GM12878 (cell line): ENCODE measurements around the gene BAK1. TPM values are rescaled to one million over a fixed set of nuclear protein-coding genes. Genes with fewer than 3 reads are reported as not detected.

Source experiments
- ATF3 ChIP-seq: IDR thresholded peaks from 2 replicates; pipeline ENCODE4 v1.6.1; 2011; ENCODE audit warnings: low read depth, mild to moderate bottlenecking, low read length, moderate library complexity, borderline replicate concordance; ENCODE audit errors: extremely low read depth
- BHLHE40 ChIP-seq, 2 experiments: fragments of 450-650 bp in 1 of 2; IDR thresholded peaks; 2 replicates each; pipeline ENCODE4 v1.6.1; 2011 to 2017; ENCODE audit warnings: low read depth in 2 of 2, borderline replicate concordance in 1 of 2, improper control_type of control experiment in 1 of 2, low read length in 1 of 2, mild to moderate bottlenecking in 1 of 2
- CBX5 ChIP-seq: sonication (generic); IDR thresholded peaks from 2 replicates; pipeline ENCODE4 v1.6.1; 2016; ENCODE audit warnings: low read depth, moderate library complexity, mild to moderate bottlenecking, inconsistent platforms
- CREB1 ChIP-seq: IDR thresholded peaks from 2 replicates; pipeline ENCODE4 v1.6.1; 2012; ENCODE audit warnings: low read depth, mild to moderate bottlenecking, inconsistent platforms
- CREM ChIP-seq: IDR thresholded peaks from 2 replicates; pipeline ENCODE4 v1.6.1; 2014; ENCODE audit warnings: antibody characterized with exemption, low read depth
- GATAD2B ChIP-seq: fragments of 450-650 bp; conservative IDR thresholded peaks from 2 replicates; pipeline ENCODE4 v1.6.1; 2017; ENCODE audit warnings: low read depth, mild to moderate bottlenecking, moderate library complexity
- HCFC1 ChIP-seq: fragments of 150-350 bp; IDR thresholded peaks from 2 replicates; pipeline ENCODE4 v1.6.1; 2014; ENCODE audit warnings: low read length
- HDAC2 ChIP-seq: fragments of 200-600 bp; sonication (generic); IDR thresholded peaks from 2 replicates; pipeline ENCODE4 v1.6.1; 2017
- IKZF2 ChIP-seq, 2 experiments: fragments of 450-650 bp; IDR thresholded peaks; 2 replicates each; pipeline ENCODE4 v1.6.1; 2017; ENCODE audit warnings: mild to moderate bottlenecking in 2 of 2, moderate library complexity in 2 of 2
- NR2C2 ChIP-seq: IDR thresholded peaks from 2 replicates; pipeline ENCODE4 v1.6.1; 2011; ENCODE audit warnings: borderline replicate concordance, low read depth; ENCODE audit not compliant: control insufficient read depth, insufficient read length
- NRF1 ChIP-seq: conservative IDR thresholded peaks from 2 replicates; pipeline ENCODE4 v1.6.1; 2011; ENCODE audit warnings: mild to moderate bottlenecking, low read depth, low read length, improper control_type of control experiment
- RAD21 ChIP-seq: IDR thresholded peaks from 2 replicates; pipeline ENCODE4 v1.6.1; 2011; ENCODE audit warnings: mild to moderate bottlenecking, low read depth, low read length, moderate library complexity; ENCODE audit not compliant: insufficient read depth
- RCOR1 ChIP-seq: conservative IDR thresholded peaks from 2 replicates; pipeline ENCODE4 v1.6.1; 2012; ENCODE audit warnings: low read depth, low read length, improper control_type of control experiment
- SIN3A ChIP-seq: IDR thresholded peaks from 2 replicates; pipeline ENCODE4 v1.6.1; 2012; ENCODE audit warnings: low read depth, low read length, improper control_type of control experiment
- ZNF592 ChIP-seq: fragments of 450-650 bp; IDR thresholded peaks from 2 replicates; pipeline ENCODE4 v1.6.1; 2017; ENCODE audit warnings: mild to moderate bottlenecking, moderate library complexity
- polyA plus RNA-seq, 11 experiments: library from polyadenylated mRNA; depleted of rRNA in 4 of 11; unstranded in 6 of 11; stranded (reverse) in 5 of 11; fragments of >200 nt; fragmentation: Nextera tagmentation in 4 of 11; fragmentation: Illumina TruSeq in 1 of 11; extraction: Ambion mirVana in 4 of 11; extraction: Trizol in 1 of 11; gene quantifications; 1 replicate in 1 of 11; 2 replicates in 10 of 11; pipeline versions ENCODE4 v1.2.1 to v1.2.3, GENCODE V29; 2011 to 2016; ENCODE audit warnings: inconsistent platforms in 2 of 11, missing spikeins in 2 of 11, low read depth in 1 of 11
- total RNA-seq, 4 experiments: library from RNA; depleted of rRNA in 3 of 4; stranded (reverse); fragments of >200 nt in 3 of 4; fragmentation: Illumina TruSeq in 1 of 4; extraction: Trizol in 1 of 4; gene quantifications; 2 replicates each; pipeline versions ENCODE4 v1.2.1 to v1.2.3, GENCODE V29; 2013 to 2021
- TF ChIP-seq, protein P1 (sequence below): fragments of 450-650 bp; formaldehyde crosslinking; IDR thresholded peaks from 2 replicates; pipeline ENCODE4 v1.4.0; 2020; ENCODE audit warnings: mild to moderate bottlenecking, moderate library complexity
- TF ChIP-seq, protein P2 (sequence below): fragments of 450-650 bp; IDR thresholded peaks from 2 replicates; pipeline ENCODE4 v1.6.1; 2018; ENCODE audit warnings: borderline replicate concordance, mild to moderate bottlenecking; ENCODE audit not compliant: partially characterized antibody

Gene BAK1
- total and polyA plus RNA-seq, 10 of the 15 experiments (the other 5 are each of a cell fraction or from before 2014, with no cell fraction given), result 6.3 to 65.8 (median 29.6) TPM

GRCh38 chr6:33592595-33593413, 12.7 kb upstream of the BAK1 start (continued):
- TF ChIP-seq CREM (peak; percentile 45; the same call in 1 of the 2 replicates), NRF1 (peak; percentile 56), SIN3A (no peak), ATF3 (no peak), RCOR1 (no peak), CREB1 (peak; percentile 87), CBX5 (peak; percentile 73; the same call in 1 of the 2 replicates), HDAC2 (no peak), ZNF592 (no peak), HCFC1 (no peak), IKZF2 (IDR thresholded peaks at IDR 0.05) (peak in 1 of 2 experiments; percentile 45; a peak in 2 of 4 replicates), RAD21 (no peak), NR2C2 (no peak), BHLHE40 (IDR thresholded peaks at IDR 0.05; ENCODE audit: borderline replicate concordance in 1 of 2, low read depth in 2 of 2, low read length in 1 of 2) (peak in 1 of 2 experiments; percentile 90; a peak in 3 of 4 replicates), GATAD2B (peak; percentile 89)
- TF ChIP-seq, protein P1, sequence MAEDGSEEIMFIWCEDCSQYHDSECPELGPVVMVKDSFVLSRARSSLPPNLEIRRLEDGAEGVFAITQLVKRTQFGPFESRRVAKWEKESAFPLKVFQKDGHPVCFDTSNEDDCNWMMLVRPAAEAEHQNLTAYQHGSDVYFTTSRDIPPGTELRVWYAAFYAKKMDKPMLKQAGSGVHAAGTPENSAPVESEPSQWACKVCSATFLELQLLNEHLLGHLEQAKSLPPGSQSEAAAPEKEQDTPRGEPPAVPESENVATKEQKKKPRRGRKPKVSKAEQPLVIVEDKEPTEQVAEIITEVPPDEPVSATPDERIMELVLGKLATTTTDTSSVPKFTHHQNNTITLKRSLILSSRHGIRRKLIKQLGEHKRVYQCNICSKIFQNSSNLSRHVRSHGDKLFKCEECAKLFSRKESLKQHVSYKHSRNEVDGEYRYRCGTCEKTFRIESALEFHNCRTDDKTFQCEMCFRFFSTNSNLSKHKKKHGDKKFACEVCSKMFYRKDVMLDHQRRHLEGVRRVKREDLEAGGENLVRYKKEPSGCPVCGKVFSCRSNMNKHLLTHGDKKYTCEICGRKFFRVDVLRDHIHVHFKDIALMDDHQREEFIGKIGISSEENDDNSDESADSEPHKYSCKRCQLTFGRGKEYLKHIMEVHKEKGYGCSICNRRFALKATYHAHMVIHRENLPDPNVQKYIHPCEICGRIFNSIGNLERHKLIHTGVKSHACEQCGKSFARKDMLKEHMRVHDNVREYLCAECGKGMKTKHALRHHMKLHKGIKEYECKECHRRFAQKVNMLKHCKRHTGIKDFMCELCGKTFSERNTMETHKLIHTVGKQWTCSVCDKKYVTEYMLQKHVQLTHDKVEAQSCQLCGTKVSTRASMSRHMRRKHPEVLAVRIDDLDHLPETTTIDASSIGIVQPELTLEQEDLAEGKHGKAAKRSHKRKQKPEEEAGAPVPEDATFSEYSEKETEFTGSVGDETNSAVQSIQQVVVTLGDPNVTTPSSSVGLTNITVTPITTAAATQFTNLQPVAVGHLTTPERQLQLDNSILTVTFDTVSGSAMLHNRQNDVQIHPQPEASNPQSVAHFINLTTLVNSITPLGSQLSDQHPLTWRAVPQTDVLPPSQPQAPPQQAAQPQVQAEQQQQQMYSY (CRISPR knock-in tag), result no peak
- TF ChIP-seq, protein P2, sequence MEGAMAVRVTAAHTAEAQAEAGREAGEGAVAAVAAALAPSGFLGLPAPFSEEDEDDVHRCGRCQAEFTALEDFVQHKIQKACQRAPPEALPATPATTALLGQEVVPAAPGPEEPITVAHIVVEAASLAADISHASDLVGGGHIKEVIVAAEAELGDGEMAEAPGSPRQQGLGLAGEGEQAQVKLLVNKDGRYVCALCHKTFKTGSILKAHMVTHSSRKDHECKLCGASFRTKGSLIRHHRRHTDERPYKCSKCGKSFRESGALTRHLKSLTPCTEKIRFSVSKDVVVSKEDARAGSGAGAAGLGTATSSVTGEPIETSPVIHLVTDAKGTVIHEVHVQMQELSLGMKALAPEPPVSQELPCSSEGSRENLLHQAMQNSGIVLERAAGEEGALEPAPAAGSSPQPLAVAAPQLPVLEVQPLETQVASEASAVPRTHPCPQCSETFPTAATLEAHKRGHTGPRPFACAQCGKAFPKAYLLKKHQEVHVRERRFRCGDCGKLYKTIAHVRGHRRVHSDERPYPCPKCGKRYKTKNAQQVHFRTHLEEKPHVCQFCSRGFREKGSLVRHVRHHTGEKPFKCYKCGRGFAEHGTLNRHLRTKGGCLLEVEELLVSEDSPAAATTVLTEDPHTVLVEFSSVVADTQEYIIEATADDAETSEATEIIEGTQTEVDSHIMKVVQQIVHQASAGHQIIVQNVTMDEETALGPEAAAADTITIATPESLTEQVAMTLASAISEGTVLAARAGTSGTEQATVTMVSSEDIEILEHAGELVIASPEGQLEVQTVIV, result no peak
